Ishikawa (cell line): ENCODE measurements around the gene SNORC.

Experiments
- EP300 ChIP-seq: IDR thresholded peaks from 2 replicates; pipeline ENCODE4 v1.6.1; 2012; ENCODE audit warnings: borderline replicate concordance
- RAD21 ChIP-seq: IDR thresholded peaks from 2 replicates; pipeline ENCODE4 v1.6.1; 2012; ENCODE audit warnings: low read depth
- TF ChIP-seq, protein P1 (sequence below): IDR thresholded peaks from 2 replicates; pipeline ENCODE4 v1.6.1; 2012

DNA sequence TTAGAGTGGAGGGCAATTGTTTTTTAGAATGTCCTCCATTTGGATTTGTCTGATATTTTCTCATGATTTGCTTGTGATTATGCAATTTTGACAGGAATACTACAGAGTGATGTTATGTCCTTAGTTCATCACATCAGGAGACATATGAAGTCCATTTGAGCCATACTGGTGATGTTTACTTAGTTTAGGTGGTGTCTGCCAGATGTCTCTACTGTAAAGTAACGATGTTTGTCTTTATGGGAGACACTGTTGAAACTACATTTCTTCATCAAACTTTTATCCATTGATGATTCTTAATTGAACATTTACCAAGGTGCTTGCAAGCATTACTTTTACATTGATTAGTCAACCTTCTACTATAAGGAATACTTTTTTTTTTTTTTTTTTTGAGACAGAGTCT lies 4.9 kb upstream of the SNORC start:
- TF ChIP-seq, protein P1, sequence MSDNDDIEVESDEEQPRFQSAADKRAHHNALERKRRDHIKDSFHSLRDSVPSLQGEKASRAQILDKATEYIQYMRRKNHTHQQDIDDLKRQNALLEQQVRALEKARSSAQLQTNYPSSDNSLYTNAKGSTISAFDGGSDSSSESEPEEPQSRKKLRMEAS: no peak
- TF ChIP-seq EP300 (no peak), RAD21 (no peak)
